Fibroblast of peridontal ligament (primary cell): Measurements from ENCODE around the gene DUOX1.
A peak's percentile ranks its signal among the peaks of the same experiment; 100 is the strongest.
"Not testable (repeated sequence)": the region's sequence is repeated elsewhere in the genome, so short reads cannot be mapped to it uniquely, and the experiment has no call there.

Source experiments
- DNase-seq: peaks from one replicate; pipeline ENCODE4 v3.0.0-alpha.2; 2010; ENCODE audit errors: extremely low read depth

DUOX1 gene

DNA sequence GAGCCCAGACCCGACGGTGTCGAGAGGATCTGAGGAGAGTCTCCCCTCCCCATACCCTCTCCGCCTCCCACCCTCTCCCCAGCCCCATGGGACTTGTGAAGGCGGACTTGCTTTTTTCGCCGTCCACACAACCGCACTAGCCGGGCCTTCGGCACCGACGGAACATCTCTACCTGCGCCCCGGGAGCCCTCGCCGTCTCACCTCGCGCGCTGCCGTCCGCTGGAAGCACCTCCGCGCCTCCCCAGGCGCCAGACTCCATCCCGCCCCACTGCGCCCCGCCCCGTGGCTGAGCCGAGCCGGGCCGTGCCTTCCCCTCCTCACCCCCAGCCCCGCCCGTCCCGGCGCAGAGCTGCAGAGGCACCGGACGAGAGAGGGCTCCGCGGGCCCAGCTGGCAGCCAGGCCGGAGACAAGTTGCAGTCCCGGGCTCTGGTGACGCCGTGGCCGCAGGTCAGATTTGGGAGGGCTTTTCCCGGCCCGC lies at the start of gene DUOX1, which contains the start of gene DUOXA1:
DUOX1 (plus strand) TSS at position 344 of the 479 bp plus-strand sequence. CDS start 1,973 bp downstream, outside the sequence.
DUOXA1 (minus strand) TSS at position 229 of the 479 bp plus-strand sequence. CDS start 6,865 bp downstream, outside the sequence.
- DNase-seq, result no peak

DNA sequence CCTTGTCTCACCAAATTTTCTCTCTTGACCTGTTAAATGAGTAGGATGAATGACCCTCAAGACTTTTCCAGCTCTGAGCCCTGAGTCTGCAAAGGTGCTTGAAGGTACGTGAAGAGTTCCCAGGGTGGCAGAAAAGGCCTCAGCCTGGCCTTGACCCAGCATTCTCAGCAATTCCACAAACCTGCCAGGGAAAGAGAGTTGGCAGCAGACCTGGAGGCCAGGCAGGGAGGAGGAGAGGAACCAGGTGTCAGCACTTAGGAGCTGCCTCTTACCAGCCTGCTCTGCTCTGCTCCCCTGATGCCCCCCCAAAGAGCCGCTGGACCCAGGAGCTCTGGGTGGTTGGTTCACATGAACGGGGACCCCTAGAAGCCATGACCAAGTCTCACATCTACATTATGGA lies 49.2 kb upstream of the DUOX1 start:
- not testable (repeated sequence) for DNase-seq

DNA sequence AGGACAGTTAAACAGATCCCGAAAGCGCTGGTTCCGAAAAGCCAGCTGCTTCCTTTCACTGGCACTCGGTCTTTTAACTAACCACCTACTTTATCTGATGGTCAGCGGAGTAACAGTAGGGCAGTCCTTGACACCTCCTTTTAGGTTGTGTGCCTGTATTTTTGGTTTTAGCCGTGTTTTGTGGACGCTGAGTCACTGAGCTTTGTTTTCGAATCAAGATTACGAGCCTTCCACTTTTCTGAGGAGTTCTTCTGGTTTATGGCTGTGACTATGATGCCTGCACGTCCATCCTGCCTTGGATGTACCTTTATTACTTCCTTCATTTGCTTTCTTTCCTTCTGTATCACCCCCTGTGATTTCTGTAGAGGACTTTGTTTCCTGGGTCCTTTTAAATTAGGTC lies 47.4 kb upstream of the DUOX1 start:
- DNase-seq, result not testable (repeated sequence)

DNA sequence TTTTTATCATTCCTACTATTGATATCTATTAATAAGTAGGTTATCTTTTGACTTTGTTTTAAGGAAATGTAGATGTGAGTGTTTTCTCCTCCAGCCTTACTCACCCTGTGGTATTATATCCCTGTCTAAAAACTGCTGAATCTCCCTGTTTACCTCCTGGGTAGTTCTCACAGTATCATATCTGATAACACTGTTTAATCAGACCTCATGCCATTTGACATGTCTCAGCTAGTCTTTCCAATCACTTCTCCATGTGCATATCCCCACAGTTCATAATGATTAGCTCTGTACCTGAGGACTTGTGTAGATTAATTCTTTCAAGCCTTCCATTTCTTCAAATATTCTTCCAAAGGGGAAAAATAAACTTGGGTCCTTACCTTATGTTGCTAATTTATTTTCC lies 46.6 kb upstream of the DUOX1 start:
- DNase-seq, result no peak

DNA sequence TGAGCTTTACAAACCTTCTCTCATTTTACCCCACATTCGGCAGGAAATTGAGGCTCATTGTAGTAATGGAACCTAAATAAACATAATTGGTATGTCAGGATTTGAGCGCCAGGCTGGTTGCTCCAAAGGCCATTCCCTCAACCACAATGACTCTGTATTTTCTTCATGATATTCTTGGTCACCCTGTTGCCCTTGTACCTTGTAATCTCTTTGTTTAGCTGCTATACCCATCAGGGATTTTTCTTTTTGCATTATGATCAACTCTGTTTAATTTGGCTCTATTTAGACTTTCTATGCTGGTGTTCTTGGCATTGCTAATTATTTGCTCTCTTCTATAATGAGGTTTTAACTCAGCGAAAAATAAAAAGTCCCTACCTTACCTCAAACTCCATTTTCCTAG lies 45.6 kb upstream of the DUOX1 start:
- no peak for DNase-seq

DNA sequence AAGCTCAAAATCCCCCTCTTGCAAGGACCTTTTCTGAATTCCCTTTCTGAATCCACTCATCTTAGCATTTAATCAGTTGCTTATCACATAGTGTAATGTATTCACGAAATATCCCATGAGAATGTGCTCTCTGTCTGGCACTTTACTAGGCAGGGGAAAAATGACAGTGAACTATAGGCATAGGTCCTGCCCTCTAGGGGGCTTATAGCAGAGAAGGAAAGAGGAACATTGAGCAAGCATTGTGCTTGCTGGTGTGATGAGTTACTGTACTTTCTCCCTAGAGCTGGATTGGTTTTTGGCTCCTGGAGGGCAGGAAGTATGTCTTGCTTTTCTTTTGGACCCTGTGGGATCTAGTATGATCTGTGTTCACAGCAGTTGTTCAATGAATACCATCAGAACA lies 42.3 kb upstream of the DUOX1 start:
- DNase-seq, result no peak

DNA sequence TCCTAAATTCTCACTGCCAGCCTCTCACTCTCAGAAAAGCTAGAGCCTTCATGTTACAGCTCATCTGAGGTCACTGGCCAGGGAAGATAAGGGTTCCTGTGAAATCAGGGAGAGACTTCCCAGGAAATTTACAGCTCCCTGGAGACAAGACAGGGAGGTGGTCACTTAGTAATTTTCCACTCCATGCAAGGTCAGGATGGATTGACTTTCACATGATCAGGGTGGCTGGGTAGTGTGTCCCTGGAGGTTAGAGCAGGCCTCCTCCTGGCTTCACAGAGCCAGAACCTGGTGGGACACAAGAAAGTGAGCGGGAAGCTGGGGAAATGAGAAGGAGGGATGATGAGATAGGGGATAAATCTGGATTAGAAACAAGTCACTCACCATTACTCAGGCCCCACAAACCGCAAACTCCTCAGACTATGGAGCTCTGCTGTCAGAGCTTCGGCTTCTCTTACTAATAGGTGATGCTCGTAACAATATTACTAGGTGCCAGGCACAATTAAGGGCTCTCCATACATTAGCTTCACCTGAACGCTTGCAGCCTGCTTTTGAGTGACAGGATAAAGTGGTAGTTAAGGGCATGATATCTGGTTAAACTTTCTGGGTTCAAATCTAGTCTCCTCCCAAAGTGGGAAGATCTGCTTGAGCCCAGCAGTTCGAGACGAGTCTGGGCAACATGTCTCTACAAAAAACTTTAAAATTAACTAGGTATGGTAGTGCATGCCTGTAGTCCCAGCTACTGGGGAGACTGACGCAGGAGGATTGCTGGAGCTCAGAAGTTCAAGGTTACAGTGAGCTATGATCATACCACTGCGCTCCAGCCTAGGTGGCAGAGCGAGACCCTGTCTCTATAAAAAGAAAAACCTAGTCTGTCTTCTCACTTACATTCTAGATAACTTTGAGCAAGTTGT lies 40.7 kb upstream of the DUOX1 start:
- no peak for DNase-seq

DNA sequence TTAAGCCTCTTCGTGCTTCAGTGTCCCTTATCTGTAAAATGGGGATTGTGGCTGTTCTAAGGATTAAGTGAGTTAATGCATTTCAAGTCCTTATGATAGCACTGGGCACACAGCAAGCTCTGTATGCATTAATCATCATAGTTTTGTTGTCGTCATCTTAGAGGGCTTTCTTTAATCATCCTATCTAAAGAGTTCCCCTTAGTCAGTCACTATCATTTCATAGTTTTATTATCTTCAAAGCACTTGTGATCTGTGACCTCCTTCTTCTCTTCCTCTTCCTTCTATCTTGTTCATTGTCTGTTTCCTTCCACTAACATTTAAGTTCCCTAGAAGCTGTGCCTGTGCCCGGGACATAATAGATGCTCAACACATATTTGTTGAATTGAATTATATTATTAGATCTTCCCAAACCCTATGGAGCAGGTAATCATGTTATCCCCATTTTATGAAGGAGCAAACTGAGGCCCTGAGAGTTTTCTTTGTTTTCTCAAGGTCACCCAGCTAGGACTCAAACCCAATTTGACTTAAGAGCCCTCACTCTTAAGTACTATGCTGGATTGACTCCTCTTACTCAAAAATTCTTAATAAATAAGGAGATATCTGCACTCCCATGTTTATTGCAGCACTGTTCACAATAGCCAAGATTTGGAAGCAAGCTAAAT lies 40.0 kb upstream of the DUOX1 start:
- no peak for DNase-seq

DNA sequence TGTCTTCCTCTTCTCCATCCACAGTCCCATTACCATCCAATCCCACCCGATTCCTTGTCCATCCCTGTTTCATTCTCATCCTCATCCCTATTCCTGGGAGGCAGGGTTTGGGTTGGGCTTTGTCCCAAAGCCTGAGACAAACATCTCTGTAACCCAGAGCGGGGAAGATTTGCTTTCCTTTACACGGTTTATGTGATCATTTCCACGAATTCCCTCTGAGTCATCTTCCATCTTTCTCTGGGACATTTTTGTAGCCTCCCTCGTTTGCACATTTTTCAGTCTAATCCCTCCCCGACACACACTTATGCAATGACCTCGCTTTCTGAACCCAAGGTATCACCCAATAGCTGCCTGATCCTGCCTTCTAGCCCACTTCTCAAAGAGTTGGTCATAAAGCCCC lies 38.6 kb upstream of the DUOX1 start:
- DNase-seq, result peak; percentile 47

DNA sequence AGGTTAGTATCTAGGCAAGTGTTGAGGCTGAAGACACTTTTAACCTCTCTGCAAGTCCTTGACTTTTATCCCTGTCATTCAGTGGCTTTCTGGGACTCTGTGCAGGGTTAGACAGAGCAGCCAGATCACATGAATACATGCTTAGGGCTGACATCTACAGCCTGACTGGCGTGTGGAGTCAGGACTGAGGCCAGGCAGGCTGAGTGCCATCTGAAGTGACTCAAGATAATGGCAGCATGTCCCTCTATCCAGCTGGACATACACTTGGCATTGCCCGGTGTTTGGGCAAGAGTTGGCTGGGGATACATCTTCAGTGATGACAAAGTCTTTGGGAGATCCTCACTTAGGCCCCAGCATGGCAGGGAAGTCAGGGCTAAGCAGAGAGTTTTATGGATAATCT lies 38.2 kb upstream of the DUOX1 start:
- DNase-seq, result no peak

DNA sequence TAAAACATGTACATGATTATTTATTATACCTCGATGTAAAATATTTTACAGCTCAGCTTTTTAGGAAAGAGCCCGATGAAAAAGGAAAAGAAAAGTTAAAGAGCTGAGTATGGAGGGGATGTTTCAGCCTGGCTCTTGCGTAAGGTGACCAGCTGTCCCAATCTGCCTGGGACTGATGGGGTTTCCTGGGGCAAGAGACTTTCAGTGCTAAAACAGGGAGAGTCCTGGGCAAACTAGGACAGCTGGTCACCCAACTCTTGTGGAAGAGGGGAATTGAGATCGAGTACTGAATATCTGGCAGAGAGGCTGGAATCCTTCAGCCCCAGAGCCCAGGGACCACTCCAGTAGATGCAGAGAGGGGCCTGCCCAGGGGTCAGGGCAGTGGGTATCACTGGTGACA lies 36.8 kb upstream of the DUOX1 start:
- no peak for DNase-seq

DNA sequence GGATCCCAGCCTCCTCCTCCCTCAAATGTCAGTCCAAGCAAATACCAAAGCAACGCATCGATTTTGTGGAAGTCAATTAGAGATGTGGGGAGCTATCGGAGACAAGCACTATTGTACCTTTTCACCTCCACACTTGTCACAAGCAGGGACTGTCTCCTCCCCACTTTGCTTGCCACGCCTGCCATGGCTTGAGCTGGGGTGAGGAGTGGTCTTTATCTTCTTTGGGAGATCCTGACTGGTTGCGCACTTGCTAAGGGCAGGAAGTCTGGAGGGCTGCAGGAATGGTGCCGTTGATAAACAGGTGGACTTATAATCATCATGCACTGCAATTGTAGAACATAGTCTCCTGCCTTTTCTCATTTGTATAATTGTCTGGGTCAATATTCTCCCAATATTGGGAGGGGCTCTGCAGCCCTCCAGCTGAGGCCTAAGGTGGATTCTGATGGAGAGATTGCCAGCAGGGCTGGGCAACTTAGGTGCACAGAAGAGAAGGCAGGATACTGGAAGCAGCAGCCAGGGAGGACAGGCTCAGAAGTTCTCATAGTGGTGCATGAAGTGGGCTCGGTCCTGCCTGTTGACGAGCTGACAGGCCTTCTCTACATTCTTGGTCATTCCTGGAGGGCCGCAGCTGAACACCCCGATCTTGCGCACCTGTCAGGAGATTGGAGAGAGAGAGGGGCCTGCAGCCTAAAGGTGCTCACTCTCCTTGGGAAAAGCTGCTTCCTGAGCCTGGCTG lies 36.0 kb upstream of the DUOX1 start:
- no peak for DNase-seq

DNA sequence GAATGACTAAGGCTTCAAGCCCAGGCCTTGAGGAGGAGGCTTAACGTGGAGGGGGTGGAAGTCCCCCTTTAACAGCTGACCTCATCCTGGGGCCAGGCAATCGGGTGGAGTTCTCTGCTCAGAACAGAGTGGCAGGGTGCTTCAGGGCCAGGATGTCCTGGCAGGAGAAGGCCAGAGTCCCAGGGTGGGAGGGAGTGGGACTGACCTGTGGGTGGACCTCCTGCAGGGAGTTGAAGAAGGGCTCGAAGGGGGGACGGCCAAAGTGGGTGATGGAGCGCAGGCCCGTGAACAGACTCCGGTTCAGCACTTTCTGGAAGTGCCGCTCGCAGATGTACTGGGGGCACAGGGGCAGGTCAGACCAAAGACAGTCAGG lies 35.5 kb upstream of the DUOX1 start:
- no peak for DNase-seq

DNA sequence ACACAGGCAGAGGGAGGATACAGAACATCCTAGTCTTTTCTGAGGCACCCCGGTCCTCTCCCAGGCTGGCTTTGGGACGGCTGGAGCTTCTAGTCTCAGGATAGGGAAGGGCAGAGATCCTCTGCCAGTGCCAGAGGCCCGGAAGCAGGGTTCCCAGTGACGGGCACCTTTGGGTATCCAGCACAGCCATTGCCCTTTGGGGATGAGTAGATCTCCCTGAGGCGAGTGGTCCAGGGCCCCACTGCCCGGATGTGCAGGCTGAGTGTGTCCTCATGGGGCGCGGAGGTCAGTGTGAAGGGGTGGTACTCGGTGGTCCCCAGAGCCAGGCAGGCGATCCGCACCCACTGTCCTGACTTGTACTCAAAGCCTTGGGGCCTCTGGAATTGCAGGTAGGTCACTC lies 34.1 kb upstream of the DUOX1 start:
- no peak for DNase-seq

DNA sequence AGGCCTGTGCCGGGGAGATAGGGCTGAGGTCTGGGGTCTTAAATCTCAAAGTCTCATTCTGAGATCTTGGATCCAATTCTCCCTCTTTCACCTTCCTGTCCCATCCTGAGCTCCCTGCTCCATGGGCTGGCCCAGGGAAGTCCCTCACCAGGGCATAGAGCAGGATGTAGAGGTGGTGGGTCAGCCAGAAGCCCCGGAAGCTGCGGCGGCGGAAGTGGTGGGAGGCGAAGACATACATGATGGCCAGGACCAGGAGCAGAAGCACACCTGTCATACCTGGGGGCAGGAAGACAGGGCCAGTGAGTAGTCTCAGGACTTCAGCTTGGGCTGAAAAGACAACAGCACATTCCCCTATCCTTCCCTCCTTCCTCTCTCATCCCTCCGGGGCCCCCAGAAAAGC lies 32.3 kb upstream of the DUOX1 start:
- DNase-seq, result no peak

DNA sequence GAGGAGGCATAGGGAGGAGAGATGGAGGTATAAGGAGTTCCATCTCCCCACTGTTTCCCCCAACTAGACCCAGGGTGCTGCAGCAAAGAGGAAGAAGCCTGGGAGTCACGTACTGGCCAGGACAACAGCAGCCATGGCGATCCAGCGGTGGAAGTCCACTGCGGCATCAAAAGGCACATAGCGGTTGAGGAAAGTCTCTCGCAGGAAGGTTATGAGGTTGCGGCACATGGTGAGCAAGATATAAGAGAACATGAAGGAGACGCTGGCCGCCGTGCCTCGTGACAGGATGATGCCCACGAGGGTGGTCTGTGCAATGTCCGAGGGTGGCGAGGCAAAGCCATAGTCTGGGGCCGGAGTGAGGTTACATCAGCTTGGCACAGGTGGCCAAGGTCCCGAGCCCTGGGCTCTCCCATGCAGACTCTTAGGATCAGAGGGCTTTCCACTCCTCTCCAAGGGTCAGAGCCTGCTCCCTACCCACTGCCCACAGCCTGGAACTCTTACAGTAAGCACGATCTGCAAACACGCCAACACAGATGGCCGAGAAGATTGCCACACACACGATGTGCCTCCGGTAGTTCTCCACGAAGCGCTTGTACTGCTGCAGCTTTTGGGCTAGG lies 30.1 kb upstream of the DUOX1 start:
- no peak for DNase-seq

DNA sequence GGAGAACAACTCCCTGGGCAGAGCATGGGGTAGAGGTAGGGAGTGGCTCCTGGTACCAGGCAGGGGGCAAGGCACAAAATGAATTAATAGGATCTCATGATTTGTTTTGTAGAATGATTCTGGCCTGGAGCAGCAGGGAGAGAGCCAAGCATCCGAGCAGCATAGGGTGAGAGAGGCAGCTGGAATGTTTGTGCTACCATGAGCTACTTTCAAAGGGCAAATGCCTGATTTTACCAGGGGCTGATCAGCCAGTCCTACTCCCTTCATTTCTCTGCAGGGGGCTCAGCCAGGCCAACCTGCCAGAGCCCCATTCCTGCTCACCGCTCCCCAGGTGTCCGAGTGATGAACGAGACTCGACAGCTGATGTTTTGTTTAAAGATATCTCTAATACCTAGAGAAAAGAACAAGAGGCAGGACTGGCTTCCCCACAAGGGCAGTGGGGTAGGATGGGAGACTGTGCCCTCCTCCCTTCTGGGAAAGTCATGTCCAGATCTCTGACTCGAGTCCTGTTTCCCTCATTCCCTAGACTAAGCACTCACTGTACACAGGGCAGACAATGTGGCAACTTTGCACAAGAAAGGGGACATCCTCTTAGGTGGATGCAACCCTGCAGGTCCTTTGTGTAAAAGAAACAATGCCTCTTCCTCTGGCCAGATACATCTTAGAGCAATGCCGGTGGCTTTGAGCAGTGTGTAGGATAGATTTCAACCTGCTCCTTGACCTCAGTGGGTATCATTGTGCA lies 28.7 kb upstream of the DUOX1 start:
- no peak for DNase-seq

DNA sequence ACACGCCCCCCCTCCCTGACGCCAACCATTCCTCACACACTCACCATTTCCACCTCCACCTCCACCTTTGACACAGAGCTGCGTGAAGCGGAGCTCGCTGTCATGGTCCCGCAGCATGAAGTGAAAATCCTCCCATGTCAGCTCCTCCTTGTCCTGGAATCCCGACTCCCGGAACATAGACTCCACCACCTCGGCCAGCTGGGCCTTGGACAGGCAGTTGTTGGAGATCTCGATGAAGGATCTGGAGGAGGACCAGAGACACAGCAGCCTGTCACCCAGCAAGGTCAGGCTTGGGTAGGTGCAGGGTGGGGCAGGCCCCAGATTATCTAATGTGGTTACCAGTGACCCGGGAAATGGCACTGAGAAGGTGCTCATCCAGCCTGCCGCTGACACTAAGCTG lies 28.0 kb upstream of the DUOX1 start:
- DNase-seq, result no peak

DNA sequence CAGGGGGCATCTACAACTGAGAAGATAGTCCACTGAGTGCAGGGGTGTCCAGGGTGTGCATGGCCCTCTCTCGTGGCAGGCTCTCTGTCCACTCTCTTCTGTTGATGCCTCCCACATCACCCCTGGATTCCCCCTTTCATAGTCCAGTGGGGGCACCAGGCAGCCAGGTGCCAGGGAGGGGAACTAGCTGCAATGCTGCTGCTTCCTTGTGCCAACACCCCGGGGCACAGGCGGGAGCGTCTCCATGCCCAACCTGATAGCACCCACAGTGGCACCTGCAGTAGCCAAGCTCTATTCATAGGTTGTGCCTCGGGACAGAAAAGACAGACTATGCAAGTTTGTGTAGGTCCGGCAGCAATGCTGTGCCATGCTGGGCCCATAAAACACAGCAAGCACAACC lies 27.6 kb upstream of the DUOX1 start:
- no peak for DNase-seq

DNA sequence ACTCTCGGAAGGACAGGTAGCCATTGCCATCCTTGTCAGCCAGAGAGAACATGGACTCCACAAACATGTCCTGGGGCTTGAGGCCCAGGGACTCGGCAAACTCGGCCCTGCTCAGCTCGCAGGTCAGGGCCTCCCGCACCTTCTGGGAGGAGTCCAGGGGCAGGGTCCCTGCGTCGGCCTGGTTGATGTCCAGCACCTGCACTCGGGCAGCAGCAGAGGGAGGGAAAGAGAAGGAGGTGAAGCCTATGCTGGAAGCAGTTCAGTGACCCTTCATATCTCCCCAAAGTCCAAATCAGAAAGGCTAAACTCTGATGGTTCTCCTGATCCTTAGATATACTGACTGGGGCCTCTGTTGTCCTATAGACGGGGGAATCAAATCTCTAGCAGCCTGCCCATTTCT lies 25.6 kb upstream of the DUOX1 start:
- DNase-seq, result not testable (repeated sequence)

DNA sequence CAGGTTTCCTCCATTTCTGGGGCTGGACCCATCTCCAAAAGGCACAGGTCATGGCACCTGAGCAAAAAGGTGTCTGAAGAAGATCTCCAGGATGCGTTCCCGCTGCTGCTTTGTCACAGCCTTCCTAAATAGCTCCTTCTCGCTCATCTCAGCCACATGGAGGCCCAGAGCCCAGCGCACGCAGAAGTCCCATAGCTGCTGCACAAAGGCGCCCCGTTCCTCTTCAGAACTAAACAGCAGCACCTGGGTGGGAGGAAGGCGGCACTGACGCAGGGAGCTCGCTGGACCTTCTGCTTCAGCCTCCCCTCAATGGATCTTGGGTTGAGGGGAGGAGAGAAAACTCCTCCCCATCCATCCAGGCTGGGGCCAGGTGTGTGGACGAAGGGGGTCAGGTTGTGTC lies 24.2 kb upstream of the DUOX1 start:
- no peak for DNase-seq
